Astrocyte (in vitro differentiated cells and primary cell): ENCODE measurements around the gene RSBN1.

ENCODE experiments used
- EZH2 ChIP-seq: IDR thresholded peaks from 2 replicates; pipeline ENCODE4 v1.6.1; 2012; ENCODE audit warnings: mild to moderate bottlenecking, low read length, inconsistent platforms; ENCODE audit not compliant: insufficient read depth
- TF ChIP-seq, protein P1 (sequence below): IDR thresholded peaks from 2 replicates; pipeline ENCODE4 v1.5.1; 2011; ENCODE audit warnings: low read depth, mild to moderate bottlenecking, inconsistent platforms, low read length, moderate library complexity; ENCODE audit not compliant: insufficient read depth

DNA sequence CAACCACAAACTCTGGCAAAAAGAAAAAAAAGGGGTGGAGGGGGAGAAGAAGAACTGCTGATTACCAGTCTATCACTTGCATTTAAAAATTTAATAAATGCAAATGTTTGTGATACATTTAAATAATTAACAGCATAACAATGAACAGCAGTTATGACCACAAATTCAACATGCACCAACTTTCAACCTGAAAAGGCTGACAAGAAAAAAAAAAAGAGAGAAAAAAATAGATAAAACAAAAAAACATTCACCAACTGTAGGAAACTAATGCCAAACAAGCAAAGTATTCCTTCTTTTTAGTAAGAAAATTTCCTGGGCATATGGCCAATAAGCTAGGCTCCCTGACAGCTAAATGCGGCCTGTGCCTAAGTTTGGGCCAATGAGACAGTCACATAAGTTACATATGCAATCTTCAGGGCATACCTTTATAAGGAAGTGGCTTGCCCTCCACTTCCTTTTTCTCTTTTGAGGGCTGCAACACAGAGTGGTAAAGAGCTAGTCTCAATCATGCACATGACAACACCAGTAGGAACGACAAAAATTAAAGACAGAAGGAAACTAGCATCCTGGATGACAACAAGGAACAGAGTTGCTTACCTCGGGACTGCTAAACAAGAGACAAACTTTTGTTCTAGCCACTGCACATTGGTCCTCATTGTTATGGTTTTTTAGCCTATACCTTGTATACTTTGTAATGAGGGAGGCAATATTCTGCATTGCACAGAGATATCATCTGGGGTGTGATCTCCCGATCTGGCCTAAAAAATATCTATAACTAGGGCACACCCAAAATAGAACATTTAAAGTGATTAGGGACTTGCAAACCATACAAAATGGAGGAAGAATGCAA, 28.8 kb downstream of the RSBN1 start:
- TF ChIP-seq, protein P1, sequence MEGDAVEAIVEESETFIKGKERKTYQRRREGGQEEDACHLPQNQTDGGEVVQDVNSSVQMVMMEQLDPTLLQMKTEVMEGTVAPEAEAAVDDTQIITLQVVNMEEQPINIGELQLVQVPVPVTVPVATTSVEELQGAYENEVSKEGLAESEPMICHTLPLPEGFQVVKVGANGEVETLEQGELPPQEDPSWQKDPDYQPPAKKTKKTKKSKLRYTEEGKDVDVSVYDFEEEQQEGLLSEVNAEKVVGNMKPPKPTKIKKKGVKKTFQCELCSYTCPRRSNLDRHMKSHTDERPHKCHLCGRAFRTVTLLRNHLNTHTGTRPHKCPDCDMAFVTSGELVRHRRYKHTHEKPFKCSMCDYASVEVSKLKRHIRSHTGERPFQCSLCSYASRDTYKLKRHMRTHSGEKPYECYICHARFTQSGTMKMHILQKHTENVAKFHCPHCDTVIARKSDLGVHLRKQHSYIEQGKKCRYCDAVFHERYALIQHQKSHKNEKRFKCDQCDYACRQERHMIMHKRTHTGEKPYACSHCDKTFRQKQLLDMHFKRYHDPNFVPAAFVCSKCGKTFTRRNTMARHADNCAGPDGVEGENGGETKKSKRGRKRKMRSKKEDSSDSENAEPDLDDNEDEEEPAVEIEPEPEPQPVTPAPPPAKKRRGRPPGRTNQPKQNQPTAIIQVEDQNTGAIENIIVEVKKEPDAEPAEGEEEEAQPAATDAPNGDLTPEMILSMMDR: no peak
- TF ChIP-seq EZH2: no peak
